B cell (primary cell): ENCODE data around the gene MRM2. TPM values are rescaled to one million over a fixed set of nuclear protein-coding genes. Genes with fewer than 3 reads are reported as not detected.

ENCODE experiments used
- ATAC-seq: fragments of 200-7000 bp; cut with Tn5 transposase; one replicate; pipeline ENCODE4 v1.10.0; 2021; ENCODE audit warnings: low read depth, mild to moderate bottlenecking, moderate number of reproducible peaks, moderate library complexity
- CTCF ChIA-PET: fragments of 350-600 bp; sonication (Branson Sonifier 250); formaldehyde crosslinking; loops from one replicate; lab custom pipeline; 2021; ENCODE audit warnings: antibody characterized with exemption, inconsistent platforms; lab: Charles Lee
- POLR2A ChIA-PET: fragments of 350-600 bp; sonication (Branson Sonifier 250); formaldehyde crosslinking; loops from one replicate; lab custom pipeline; 2021; ENCODE audit warnings: antibody characterized with exemption; lab: Charles Lee
- DNase-seq: peaks from one replicate; pipeline ENCODE4 v3.0.0; 2013
- H2AFZ ChIP-seq: 2 replicates; pipeline ENCODE4 v1.6.1; 2012; ENCODE audit warnings: mild to moderate bottlenecking, low read depth, low read length; ENCODE audit not compliant: insufficient read depth, poor library complexity, severe bottlenecking
- H3K27ac ChIP-seq, 2 donors: 1 replicate in 1 of 2; 2 replicates in 1 of 2; pipeline ENCODE4 v1.5.1; 2012 to 2013; ENCODE audit warnings: low read length in 2 of 2, mild to moderate bottlenecking in 2 of 2, moderate library complexity in 1 of 2
- H3K27me3 ChIP-seq, 4 experiments: fragments of 200-600 bp in 1 of 4; sonication (generic) in 1 of 4; replicated peaks in 1 of 4; 1 replicate in 2 of 4; 2 replicates in 2 of 4; pipeline versions ENCODE4 v1.6.1 to v1.7.0; 2013 to 2016; ENCODE audit warnings: low read length in 3 of 4, mild to moderate bottlenecking in 2 of 4, mixed read lengths in 1 of 4, moderate library complexity in 1 of 4; ENCODE audit not compliant: insufficient read depth in 4 of 4, control insufficient read depth in 3 of 4; ENCODE audit errors: control extremely low read depth in 1 of 4
- H3K36me3 ChIP-seq, 2 experiments: replicated peaks in 1 of 2; 1 replicate in 1 of 2; 2 replicates in 1 of 2; pipeline versions ENCODE4 v1.6.1 to v1.7.1; 2013; ENCODE audit warnings: low read length in 1 of 2; ENCODE audit not compliant: insufficient read depth in 2 of 2, control insufficient read depth in 1 of 2; ENCODE audit errors: control extremely low read depth in 1 of 2, extremely low read depth in 1 of 2
- H3K4me1 ChIP-seq, 2 donors: fragments of 200-600 bp in 1 of 2; sonication (generic) in 1 of 2; 1 replicate in 1 of 2; 2 replicates in 1 of 2; pipeline versions ENCODE4 v1.5.1 to v1.6.1; 2013 to 2017; ENCODE audit warnings: low read length in 2 of 2; ENCODE audit not compliant: control insufficient read depth in 2 of 2, insufficient read depth in 2 of 2
- H3K4me2 ChIP-seq: replicated peaks from 2 replicates; pipeline ENCODE3; 2012; ENCODE audit warnings: mild to moderate bottlenecking, low read depth, low read length; ENCODE audit not compliant: poor library complexity, severe bottlenecking
- H3K4me3 ChIP-seq, 5 experiments: fragments of 200-600 bp in 1 of 5; sonication (generic) in 1 of 5; 1 replicate in 3 of 5; 2 replicates in 2 of 5; pipeline versions ENCODE4 v1.5.1 to v1.7.0; 2011 to 2016; ENCODE audit warnings: low read length in 4 of 5, mild to moderate bottlenecking in 4 of 5, low read depth in 2 of 5, control low read depth in 1 of 5, moderate library complexity in 1 of 5; ENCODE audit not compliant: insufficient read depth in 1 of 5; ENCODE audit errors: control extremely low read depth in 1 of 5, extremely low read depth in 1 of 5
- H3K79me2 ChIP-seq: fragments of 200-600 bp; sonication (generic); one replicate; pipeline ENCODE4 v1.6.0; 2016; ENCODE audit warnings: low read length; ENCODE audit not compliant: control insufficient read depth, insufficient read depth
- H3K9ac ChIP-seq: fragments of 200-600 bp; sonication (generic); 2 replicates; pipeline ENCODE4 v1.6.1; 2017; ENCODE audit warnings: mild to moderate bottlenecking, low read length, moderate library complexity
- H3K9me3 ChIP-seq, 3 donors: one replicate each; pipeline versions ENCODE4 v1.6.1 to v1.7.1; 2013; ENCODE audit warnings: low read length in 2 of 3; ENCODE audit not compliant: control insufficient read depth in 2 of 3, insufficient read depth in 1 of 3; ENCODE audit errors: control extremely low read depth in 1 of 3
- H4K20me1 ChIP-seq: 2 replicates; pipeline ENCODE4 v1.6.0; 2012; ENCODE audit warnings: mild to moderate bottlenecking, low read length; ENCODE audit not compliant: insufficient read depth, control insufficient read depth, poor library complexity, severe bottlenecking
- H3K27ac Mint-ChIP-seq: one replicate; pipeline ENCODE4 v1.8.0; 2021; ENCODE audit warnings: mixed read lengths
- H3K27me3 Mint-ChIP-seq: one replicate; pipeline ENCODE4 v1.8.0; 2021; ENCODE audit warnings: mixed read lengths
- H3K4me1 Mint-ChIP-seq: one replicate; pipeline ENCODE4 v1.8.0; 2021; ENCODE audit warnings: mixed read lengths
- H3K4me3 Mint-ChIP-seq: one replicate; pipeline ENCODE4 v1.8.0; 2021; ENCODE audit warnings: mixed read lengths
- H3K9me3 Mint-ChIP-seq: one replicate; pipeline ENCODE4 v1.8.0; 2022; ENCODE audit warnings: mixed read lengths; ENCODE audit not compliant: insufficient read depth
- CTCF ChIP-seq: fragments of 200-600 bp; IDR thresholded peaks from one replicate; pipeline ENCODE4 v1.8.0; 2022; ENCODE audit warnings: antibody characterized with exemption, mild to moderate bottlenecking
- EZH2 ChIP-seq: IDR thresholded peaks from 2 replicates; pipeline ENCODE4 v1.6.1; 2012; ENCODE audit warnings: borderline replicate concordance, low read depth, mild to moderate bottlenecking, moderate library complexity, low read length; ENCODE audit not compliant: insufficient read depth, poor library complexity, severe bottlenecking
- WGBS: methylation state at CpG from one replicate; pipeline ENCODE4 v1.1.5; 2013; ENCODE audit warnings: missing lambda C conversion rate; ENCODE audit not compliant: insufficient coverage; 5-methylcytosine and 5-hydroxymethylcytosine counted together
- intact Hi-C: fragments of 100-400 bp; cut with micrococcal nuclease; formaldehyde crosslinking; loops from one replicate; pipeline ENCODE4 v1.10.0; 2022
- polyA plus RNA-seq: library from polyadenylated mRNA; depleted of rRNA; stranded (reverse); fragments of >200 nt; gene quantifications from 2 replicates; pipeline ENCODE4 v1.2.3, GENCODE V29; 2012
- total RNA-seq, 2 donors: library from RNA; stranded (reverse); fragments of 120-200 nt in 1 of 2; gene quantifications; 1 replicate in 1 of 2; 2 replicates in 1 of 2; pipeline versions ENCODE4 v1.2.3 to v1.2.4, GENCODE V29; 2013 to 2022

MRM2 gene
- total and polyA plus RNA-seq, 2 donors (not counting 1 experiment from before 2014, with no cell fraction given), result 9.2 to 29.0 TPM

- Mint-ChIP-seq H3K27me3 (no peaks in the 10 kb centered on the region), H3K4me3 (no peak overlapping the region), H3K9me3 (no peaks in the 10 kb centered on the region), H3K27ac (no peak overlapping the region), H3K4me1 (peaks cover 15% of the 10 kb centered on the region)
- Histone ChIP-seq H3K4me1 (peaks cover 0 to 14% of the 10 kb centered on the region in 2 donors), H2AFZ (no peak overlapping the region), H3K36me3 (peaks cover 0 to 27% of the 10 kb centered on the region in 2 experiments), H3K79me2 (peaks cover 47% of the 10 kb centered on the region), H3K4me3 (no peak overlapping the region), H3K27me3 (no peaks in the 10 kb centered on the region), H4K20me1 (peaks cover 9% of the 10 kb centered on the region), H3K9ac (no peak overlapping the region), H3K9me3 (peaks cover 0 to 7% (median 0%) of the 10 kb centered on the region in 3 donors), H3K27ac (no peak overlapping the region), H3K4me2 (no peak overlapping the region)
- WGBS, result 94% methylated on average over 8 of the region's 10 CpGs
- intact Hi-C loops, result no loop called here
- ATAC-seq (no peak), DNase-seq (no peak)
- ChIA-PET CTCF (no interaction called here), POLR2A (no interaction called here)
- TF ChIP-seq EZH2 (no peak), CTCF (no peak)
These were observed 40.9 kb downstream of the MRM2 start for GRCh38 chr7:2201128-2201527.

GRCh38 chr7:2200584-2200980 lies 41.4 kb downstream of the MRM2 start:
- no peak overlapping the region for H3K4me2 ChIP-seq
- peaks cover 0 to 14% of the 10 kb centered on the region in 2 donors for H3K4me1 ChIP-seq
- H3K9me3 ChIP-seq, result peaks cover 0 to 12% (median 0%) of the 10 kb centered on the region in 3 donors
- no peak overlapping the region for H3K9ac ChIP-seq
- no peak overlapping the region for H3K27ac ChIP-seq
- ChIA-PET CTCF (no interaction called here), POLR2A (no interaction called here)
- H3K9me3 Mint-ChIP-seq, result no peaks in the 10 kb centered on the region
- peaks cover 47% of the 10 kb centered on the region for H3K79me2 ChIP-seq
- no peak for DNase-seq
- no peak overlapping the region for H3K4me3 ChIP-seq
- no peaks in the 10 kb centered on the region for H3K27me3 Mint-ChIP-seq
- peaks cover 0 to 32% of the 10 kb centered on the region in 2 experiments for H3K36me3 ChIP-seq
- peaks cover 15% of the 10 kb centered on the region for H3K4me1 Mint-ChIP-seq
- no peak for ATAC-seq
- 98% methylated on average over 18 of the region's 18 CpGs for WGBS
- H3K27ac Mint-ChIP-seq, result no peak overlapping the region
- no peak overlapping the region for H2AFZ ChIP-seq
- H3K27me3 ChIP-seq, result no peaks in the 10 kb centered on the region
- TF ChIP-seq EZH2 (no peak), CTCF (no peak)
- H3K4me3 Mint-ChIP-seq, result no peak overlapping the region
- intact Hi-C loops, result no loop called here
- H4K20me1 ChIP-seq, result peaks cover 9% of the 10 kb centered on the region
